GM10847 (cell line): ENCODE results near the gene AP1S3.

Source experiments
- POLR2A ChIP-seq: IDR thresholded peaks from 2 replicates; pipeline ENCODE4 v1.6.1; 2011; ENCODE audit not compliant: insufficient read length; ENCODE audit errors: extremely low read depth

Gene AP1S3

GRCh38 chr2:223747392-223748042 lies 89.9 kb downstream of the AP1S3 start:
- no peak for TF ChIP-seq POLR2A

GRCh38 chr2:223746611-223747010 lies 90.8 kb downstream of the AP1S3 start:
- TF ChIP-seq POLR2A, result no peak

GRCh38 chr2:223744580-223744979 lies 92.8 kb downstream of the AP1S3 start:
- TF ChIP-seq POLR2A, result no peak

- TF ChIP-seq POLR2A, result no peak
Measured at GRCh38 chr2:223740679-223741078, 96.7 kb downstream of the AP1S3 start.

GRCh38 chr2:223737207-223737606 lies 100.2 kb downstream of the AP1S3 start:
- no peak for TF ChIP-seq POLR2A

- no peak for TF ChIP-seq POLR2A
Measured at GRCh38 chr2:223736488-223736887, 100.9 kb downstream of the AP1S3 start.

GRCh38 chr2:223735659-223736244 lies 101.6 kb downstream of the AP1S3 start:
- TF ChIP-seq POLR2A, result no peak

GRCh38 chr2:223735035-223735640 lies 102.2 kb downstream of the AP1S3 start:
- TF ChIP-seq POLR2A, result no peak

- no peak for TF ChIP-seq POLR2A
Measured at GRCh38 chr2:223734346-223734745, 103.0 kb downstream of the AP1S3 start.

- no peak for TF ChIP-seq POLR2A
Measured at GRCh38 chr2:223732346-223732745, 105.0 kb downstream of the AP1S3 start.

- no peak for TF ChIP-seq POLR2A
Measured at GRCh38 chr2:223731503-223731902, 105.9 kb downstream of the AP1S3 start.

GRCh38 chr2:223729781-223730180 lies 107.6 kb downstream of the AP1S3 start:
- no peak for TF ChIP-seq POLR2A

- no peak for TF ChIP-seq POLR2A
Measured at GRCh38 chr2:223727562-223727961, 109.8 kb downstream of the AP1S3 start.

GRCh38 chr2:223725986-223726970 lies 111.1 kb downstream of the AP1S3 start:
- no peak for TF ChIP-seq POLR2A

- TF ChIP-seq POLR2A, result no peak
Measured at GRCh38 chr2:223725494-223725893, 111.9 kb downstream of the AP1S3 start.
